GM19193 (cell line): ENCODE measurements around the gene WFDC1.

ENCODE experiments used
- POLR2A ChIP-seq: IDR thresholded peaks from 4 replicates; pipeline ENCODE4 v1.6.1; 2011; ENCODE audit not compliant: insufficient read depth, insufficient read length; ENCODE audit errors: extremely low read depth

WFDC1 gene

DNA sequence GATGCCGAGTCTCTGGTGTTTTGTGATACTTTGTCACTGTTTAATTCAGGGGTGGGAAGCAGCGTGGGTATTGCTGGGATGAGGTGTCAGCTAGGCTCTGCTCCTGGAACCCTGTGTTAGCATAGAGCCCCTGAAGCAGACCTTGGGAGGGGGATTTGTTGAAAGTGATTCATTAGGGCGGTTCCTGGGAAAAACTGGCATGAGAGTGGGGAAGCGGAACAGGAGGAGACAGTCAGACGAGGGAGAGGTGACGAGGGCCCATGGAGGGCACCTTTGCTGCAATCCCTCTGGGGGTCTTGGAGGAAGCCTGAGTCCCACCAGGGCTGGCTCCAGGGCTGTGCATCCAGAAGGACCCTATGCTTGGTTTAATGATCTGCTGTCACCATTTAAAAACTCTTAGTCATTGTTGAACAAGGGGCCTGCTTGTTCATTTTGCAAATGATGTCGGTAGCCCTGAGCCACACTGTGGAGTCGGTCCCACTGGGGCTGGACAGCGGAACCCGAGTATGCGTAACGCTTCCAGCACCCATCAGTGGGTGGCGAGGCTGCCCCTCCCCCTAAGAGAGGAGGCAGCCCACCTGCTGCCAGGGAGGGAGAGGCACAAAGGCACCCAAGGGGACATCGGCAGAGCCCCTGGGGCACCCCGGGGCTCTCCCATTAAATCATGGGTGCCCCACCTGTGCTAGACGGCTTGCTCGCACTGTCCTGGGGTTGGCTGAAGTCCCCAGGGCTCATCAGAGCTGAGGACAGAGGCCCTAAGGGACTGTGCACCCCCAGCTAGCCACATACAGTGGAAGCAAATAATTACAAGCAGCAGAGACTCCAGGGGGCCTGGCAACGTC lies 35.4 kb downstream of the WFDC1 start:
- TF ChIP-seq POLR2A: no peak

DNA sequence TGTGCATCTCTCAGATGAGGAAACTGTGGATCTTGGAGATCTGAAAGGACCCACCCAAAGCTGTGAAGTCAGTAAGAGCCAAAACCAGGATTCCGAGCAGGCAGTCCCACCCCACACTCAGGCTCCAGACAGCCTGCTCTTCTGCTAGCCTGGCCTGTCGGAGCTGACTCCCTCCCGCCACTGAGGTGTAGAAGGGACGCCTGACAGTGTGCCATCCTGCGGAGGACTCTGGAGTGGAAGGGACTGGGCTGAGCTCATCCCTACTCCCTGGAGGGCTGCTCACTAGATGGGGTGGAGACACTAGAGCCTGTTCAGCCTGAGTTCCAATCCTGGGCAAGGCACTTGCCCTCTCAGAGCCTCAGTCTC lies 36.0 kb downstream of the WFDC1 start:
- no peak for TF ChIP-seq POLR2A

DNA sequence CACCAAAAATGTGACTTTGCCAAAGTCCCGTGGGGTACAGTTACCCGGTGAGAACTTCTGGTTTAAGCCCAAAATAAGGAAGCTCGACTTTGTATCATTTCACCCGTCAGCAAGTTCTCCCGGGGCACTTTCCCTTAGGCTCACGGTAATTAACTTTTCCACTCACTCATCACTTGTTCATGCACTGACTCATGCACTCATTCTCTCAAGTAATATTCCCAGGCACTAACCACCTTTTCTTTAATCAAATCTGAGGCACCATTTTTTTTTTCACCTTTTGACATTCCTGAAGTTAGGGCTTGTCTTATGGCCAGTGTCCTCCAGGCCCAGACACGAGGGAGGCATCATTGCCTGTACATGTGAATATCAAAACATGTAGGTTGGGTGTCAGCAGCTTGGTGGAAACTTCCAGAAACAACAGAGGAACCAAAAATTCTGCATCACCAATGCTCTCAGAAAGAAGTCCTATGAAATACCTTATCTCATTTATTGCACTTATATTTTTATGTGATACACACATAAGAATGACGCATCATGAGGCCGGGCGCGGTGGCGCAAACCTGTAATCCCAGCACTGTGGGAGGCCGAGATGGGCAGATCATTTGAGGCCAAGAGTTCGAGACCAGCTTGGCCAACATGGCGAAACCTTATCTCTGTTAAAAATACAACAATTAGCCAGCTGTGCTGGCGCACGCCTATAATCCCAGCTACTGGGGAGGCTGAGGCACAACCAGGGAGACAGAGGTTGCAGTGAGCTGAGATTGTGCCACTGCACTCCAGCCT lies 37.5 kb downstream of the WFDC1 start:
- TF ChIP-seq POLR2A: no peak

DNA sequence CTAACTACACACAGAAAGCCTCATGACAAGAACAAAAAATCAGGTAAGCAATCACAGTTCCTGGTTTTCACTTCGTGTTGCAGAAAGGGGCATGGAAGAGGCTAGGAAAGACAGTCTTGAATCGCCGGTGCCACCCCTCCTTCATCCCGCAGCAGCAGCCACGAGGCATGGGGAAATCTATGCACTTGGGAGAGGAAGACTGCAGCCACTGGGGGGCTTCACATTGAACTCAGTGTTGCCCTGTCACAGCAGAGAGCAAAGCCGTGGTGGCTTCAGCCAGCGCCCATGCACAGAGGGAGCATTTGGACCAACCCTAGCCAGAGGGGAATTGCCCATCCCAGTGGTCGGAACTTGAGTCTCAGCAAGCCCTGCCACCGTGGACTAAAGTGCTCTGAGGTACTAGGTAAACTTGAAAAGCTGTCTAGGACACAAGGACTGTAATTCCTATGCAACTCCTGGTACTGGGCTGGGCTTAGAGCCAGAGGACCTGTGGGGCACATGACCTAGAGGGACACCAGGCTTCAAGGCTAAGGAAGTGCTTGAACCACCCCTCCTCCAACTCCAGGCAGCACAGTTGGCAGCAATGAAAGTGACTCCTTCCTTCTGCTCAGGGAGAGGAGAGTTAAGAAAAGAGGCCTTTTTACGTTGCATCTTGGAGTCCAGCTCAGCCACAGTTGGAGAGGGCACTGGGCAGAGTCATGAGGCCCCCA lies 38.5 kb downstream of the WFDC1 start:
- no peak for TF ChIP-seq POLR2A

DNA sequence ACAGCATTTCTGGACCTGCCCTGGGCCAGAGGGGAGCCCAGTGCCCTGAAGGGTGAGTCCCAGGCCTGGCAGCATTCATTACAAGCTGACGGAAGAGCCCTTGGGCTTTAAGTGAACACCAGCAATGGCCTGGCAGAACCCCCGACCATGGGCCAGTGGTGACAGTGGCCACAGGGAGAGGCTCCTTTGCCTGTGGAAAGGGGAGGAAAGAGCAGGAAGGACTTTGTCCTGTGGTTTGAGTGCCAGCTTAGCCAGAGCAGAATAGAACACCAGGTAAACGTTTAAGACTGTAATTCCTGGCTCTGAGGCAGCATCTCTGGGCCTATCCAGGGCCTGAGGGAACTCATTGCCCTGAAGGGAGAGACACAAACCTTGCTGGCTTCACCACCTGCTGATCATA lies 39.4 kb downstream of the WFDC1 start:
- no peak for TF ChIP-seq POLR2A

DNA sequence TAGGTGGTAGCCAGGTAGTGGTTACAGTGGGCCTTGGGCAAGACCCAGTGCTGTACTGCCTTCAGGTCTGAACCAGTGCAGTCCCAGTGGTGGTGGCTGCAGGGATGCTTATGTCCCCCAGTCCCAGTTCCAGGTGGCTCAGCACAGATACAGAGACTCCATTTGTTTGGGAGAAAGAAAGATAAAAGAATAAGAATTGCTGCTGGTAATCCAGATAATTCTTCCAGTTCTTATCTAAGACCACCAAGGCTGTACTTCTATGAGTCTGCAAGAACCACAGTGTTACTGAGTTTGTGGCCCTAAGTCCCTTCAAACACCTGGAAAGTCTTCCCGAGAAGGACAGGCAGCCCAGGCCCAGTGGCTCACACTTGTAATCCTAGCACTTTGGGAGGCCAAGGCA lies 39.8 kb downstream of the WFDC1 start:
- no peak for TF ChIP-seq POLR2A

DNA sequence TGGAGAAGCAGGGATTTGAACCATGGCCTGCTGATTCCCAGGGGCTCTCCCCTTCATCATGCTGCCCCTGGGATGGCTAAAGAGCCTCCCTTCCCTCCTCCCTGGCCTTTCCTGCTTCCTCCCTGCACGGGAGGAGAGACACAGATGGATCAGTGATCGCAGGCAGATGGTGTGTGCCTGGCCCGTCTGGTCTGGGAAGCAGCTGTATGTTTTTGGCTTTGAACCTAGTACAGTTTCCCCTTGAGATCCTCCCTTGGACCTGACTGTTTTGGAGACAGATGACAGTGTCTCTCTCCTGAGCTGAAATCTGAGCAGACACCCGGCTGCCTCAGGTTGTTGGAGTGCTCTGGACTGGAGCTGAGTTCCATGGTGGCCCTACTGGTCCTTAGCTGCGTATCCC lies 44.6 kb downstream of the WFDC1 start:
- no peak for TF ChIP-seq POLR2A

DNA sequence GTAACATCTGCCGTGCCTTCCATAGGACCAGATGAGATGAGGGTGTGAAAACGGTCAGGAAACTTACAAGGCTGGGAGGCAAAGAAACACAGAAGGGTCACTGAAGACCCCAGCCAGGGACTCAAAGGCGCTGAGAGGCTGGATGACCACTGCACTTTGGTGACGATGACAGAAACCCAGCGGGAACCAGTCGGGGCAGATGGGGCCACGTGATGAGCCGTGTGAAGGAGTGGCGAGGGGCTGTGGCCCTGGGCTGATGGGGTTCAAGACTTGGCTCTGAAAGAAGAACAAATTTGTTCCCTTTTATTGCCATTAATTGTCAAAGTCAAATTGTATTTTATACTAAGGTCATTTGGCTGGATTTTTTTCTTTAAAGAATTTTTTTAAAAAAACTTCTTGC lies 45.1 kb downstream of the WFDC1 start:
- no peak for TF ChIP-seq POLR2A

DNA sequence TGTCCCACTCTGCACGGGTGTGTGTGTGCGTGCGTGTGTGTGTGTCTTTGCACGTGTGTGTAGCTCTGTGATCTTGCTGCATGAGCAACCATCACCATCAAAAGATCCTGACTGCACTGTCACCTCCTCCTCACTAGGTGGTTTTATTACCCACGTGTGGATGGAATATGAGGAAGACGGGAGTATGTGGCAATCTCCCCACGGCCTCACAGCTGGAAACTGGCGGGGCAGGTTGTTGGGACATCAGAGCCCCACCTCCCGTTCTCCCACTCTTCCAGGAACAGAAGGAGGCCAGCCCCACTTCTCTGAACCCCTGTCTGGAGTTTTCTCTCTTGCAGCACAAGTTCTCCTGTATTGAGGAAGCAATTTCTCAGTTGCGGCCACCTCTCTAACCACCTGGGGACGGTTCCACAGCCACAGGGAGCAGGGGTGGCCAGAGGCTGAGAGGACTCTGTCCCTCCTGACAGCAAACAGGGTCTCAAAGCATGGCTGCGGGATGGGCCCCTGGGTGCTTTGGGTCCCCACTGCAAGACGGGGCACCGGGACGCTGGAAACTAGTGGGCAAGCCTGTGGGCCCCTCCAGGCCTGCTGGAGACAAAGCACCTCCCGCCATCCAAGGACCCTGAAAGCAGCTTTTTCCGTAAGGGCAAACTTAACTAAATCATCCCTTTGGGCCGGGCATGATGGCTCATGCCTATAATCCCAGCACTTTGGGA lies 45.8 kb downstream of the WFDC1 start:
- no peak for TF ChIP-seq POLR2A

DNA sequence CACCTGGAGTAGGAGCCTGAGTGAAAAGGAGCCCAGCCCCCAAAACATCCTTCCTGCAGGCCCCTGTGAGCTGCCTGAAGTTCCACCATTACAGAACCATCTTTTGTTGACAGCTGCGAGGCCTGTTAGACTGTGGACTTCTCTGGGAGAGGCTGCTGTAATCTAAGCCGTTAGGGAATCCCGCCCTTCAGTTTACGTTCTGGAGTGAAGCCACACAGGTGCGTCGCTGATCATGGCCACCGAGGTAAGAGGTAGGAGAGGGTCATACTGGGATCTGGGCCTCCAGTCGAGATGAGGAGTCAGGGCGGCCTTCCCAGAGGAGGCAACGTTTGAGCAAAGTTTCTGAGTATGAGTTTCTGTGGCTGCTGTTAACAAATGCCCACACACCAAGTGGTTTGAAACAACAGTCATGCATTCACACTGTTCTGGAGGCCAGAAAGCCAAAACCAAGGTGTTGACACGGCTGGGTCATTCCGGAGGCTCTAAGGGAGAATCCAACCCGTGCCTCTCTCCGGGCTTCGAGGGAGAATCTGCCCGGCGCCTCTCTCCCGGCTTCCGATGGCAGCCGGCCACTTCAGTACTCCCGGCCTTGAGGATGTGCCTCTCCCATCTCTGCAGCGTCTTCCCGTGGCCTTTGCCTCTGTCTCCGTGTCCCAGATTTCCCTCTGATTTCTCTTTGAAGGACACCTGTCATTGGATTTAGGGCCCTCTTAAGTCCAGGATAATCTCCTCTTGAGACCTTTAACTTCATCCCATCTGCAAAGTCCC lies 47.0 kb downstream of the WFDC1 start:
- no peak for TF ChIP-seq POLR2A

DNA sequence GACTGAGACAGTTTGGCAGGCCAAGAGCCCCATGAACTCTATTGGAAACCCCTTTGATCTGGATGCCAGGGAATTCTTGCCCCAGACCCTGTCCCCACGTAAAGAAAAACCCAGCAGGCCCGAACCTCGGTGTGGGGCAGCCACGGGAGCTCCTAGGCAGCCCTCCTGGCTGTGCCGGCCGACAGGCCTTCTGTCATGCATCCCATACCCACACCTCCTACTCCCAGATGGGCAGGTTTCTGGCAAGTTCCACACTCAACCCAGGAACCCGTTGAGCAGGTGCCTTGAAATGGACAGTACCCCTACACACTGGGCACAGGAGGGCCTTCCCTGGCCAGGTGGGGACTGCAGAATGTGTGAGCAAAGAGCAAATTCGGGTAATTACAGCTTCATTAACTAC lies 50.1 kb downstream of the WFDC1 start:
- TF ChIP-seq POLR2A: no peak

DNA sequence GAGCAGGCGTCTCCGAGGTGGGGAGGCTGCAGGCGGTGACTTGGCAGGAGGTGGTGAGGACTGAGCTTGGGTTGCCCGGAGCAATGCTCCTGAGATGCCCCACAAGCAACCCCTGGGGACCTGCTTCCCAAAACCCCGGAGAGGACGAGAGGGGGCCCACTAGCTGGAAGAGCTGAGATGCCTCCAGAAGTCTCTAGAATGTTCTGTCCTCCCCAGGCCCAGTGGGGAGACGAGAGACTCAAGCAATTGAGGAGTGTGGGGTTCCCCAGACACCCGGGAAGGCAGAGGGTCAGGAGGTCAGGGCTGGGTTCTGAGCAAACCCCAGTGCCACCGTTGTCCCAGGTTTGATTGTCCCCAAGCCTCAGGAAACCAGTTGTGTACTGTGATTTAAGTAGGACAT lies 52.5 kb downstream of the WFDC1 start:
- TF ChIP-seq POLR2A: no peak

DNA sequence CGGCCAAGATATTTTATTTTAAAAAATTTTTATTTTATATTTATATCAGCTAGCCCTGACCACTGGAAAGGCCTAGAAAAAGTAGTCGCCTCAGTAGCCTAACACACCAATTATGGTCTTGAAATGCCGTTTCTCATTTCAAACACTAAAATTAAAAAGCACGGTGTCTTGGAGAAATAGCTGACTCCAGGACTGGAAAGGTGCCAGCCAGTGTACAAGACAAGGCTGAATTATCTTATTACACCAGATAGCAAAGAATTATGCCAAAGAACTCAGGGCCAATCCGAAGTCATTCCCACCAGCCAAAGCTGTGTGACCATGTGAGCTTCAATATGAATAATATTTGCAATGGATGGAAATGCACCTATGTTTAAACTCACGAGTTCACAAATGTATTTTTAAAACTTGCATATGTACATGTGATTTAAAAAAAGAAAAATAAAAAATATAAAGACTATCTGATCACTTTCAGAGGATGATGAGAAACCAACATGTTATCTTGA lies 53.8 kb downstream of the WFDC1 start:
- no peak for TF ChIP-seq POLR2A
